IMR-90 (cell line): ENCODE results near the gene ZNF468.

Experiments
- BHLHE40 ChIP-seq: fragments of 150-350 bp; IDR thresholded peaks from 2 replicates; pipeline ENCODE4 v1.6.1; 2016; ENCODE audit warnings: mild to moderate bottlenecking, low read depth, low read length
- CEBPB ChIP-seq: IDR thresholded peaks from 2 replicates; pipeline ENCODE4 v1.6.1; 2012; ENCODE audit warnings: low read depth, low read length, improper control_type of control experiment
- CTCF ChIP-seq: conservative IDR thresholded peaks from 2 replicates; pipeline ENCODE4 v1.5.1; 2012; ENCODE audit warnings: mild to moderate bottlenecking, low read depth, low read length, improper control_type of control experiment
- ELK1 ChIP-seq: fragments of 150-350 bp; IDR thresholded peaks from 2 replicates; pipeline ENCODE4 v1.6.1; 2016; ENCODE audit warnings: low read depth, mild to moderate bottlenecking, low read length, moderate library complexity, borderline replicate concordance
- FOS ChIP-seq: fragments of 150-350 bp; IDR thresholded peaks from 2 replicates; pipeline ENCODE4 v1.6.1; 2016; ENCODE audit warnings: low read depth, low read length
- MAFK ChIP-seq: IDR thresholded peaks from 2 replicates; pipeline ENCODE4 v1.6.1; 2012; ENCODE audit warnings: low read depth, low read length, improper control_type of control experiment
- MAZ ChIP-seq: IDR thresholded peaks from 2 replicates; pipeline ENCODE4 v1.6.1; 2012; ENCODE audit warnings: low read depth, mild to moderate bottlenecking, low read length, improper control_type of control experiment, moderate library complexity, borderline replicate concordance
- MXI1 ChIP-seq: IDR thresholded peaks from 2 replicates; pipeline ENCODE4 v1.6.1; 2012; ENCODE audit warnings: low read depth, mild to moderate bottlenecking, low read length, moderate library complexity, borderline replicate concordance
- POLR2A ChIP-seq: IDR thresholded peaks from 2 replicates; pipeline ENCODE4 v1.6.1; 2012; ENCODE audit warnings: mild to moderate bottlenecking, low read depth, low read length
- RAD21 ChIP-seq: IDR thresholded peaks from 2 replicates; pipeline ENCODE4 v1.6.1; 2012; ENCODE audit warnings: low read length, improper control_type of control experiment
- RCOR1 ChIP-seq: IDR thresholded peaks from 2 replicates; pipeline ENCODE4 v1.6.1; 2012; ENCODE audit warnings: mild to moderate bottlenecking, low read length, improper control_type of control experiment; ENCODE audit not compliant: insufficient replicate concordance
- RFX5 ChIP-seq: IDR thresholded peaks from 2 replicates; pipeline ENCODE4 v1.8.0; 2012; ENCODE audit warnings: low read depth, mild to moderate bottlenecking, low read length, moderate library complexity
- SMC3 ChIP-seq: fragments of 150-350 bp; IDR thresholded peaks from 2 replicates; pipeline ENCODE4 v1.6.1; 2016; ENCODE audit warnings: low read depth, mild to moderate bottlenecking, antibody characterized with exemption, low read length, moderate library complexity
- USF2 ChIP-seq: fragments of 150-350 bp; IDR thresholded peaks from 2 replicates; pipeline ENCODE4 v1.6.1; 2017; ENCODE audit warnings: mild to moderate bottlenecking, antibody characterized with exemption, low read length, low read depth

GRCh38 chr19:52823676-52824075 is 33.7 kb downstream of the ZNF468 start:
- TF ChIP-seq RCOR1 (no peak), RAD21 (no peak), CTCF (no peak), POLR2A (no peak), USF2 (no peak), ELK1 (no peak), MAFK (no peak), SMC3 (no peak), FOS (no peak), MXI1 (no peak), MAZ (no peak), CEBPB (no peak), BHLHE40 (no peak), RFX5 (no peak)
